Dermis blood vessel endothelial cell (primary cell): Measurements from ENCODE around the gene TLR5. TPM values are rescaled to one million over a fixed set of nuclear protein-coding genes. Genes with fewer than 3 reads are reported as not detected.

Source experiments
- DNase-seq: peaks from one replicate; pipeline ENCODE4 v3.0.0; 2010
- total RNA-seq: library from RNA; depleted of rRNA; stranded (reverse); fragments of >200 nt; gene quantifications from 2 replicates; pipeline ENCODE4 v1.2.3, GENCODE V29; 2014

The TLR5 gene
- total RNA-seq, 1 donor from 2014 or later = 0.34 TPM

- no peak for DNase-seq
Measured at GRCh38 chr1:223147873-223148272, 4.8 kb upstream of the TLR5 start.

- no peak for DNase-seq
Measured at GRCh38 chr1:223147409-223147808, 4.4 kb upstream of the TLR5 start.

GRCh38 chr1:223146745-223147144, 3.7 kb upstream of the TLR5 start:
- no peak for DNase-seq

- DNase-seq = no peak
Measured at GRCh38 chr1:223144914-223145313, 1.9 kb upstream of the TLR5 start.

GRCh38 chr1:223144431-223144830, 1.4 kb upstream of the TLR5 start:
- no peak for DNase-seq

- DNase-seq = no peak
Measured at GRCh38 chr1:223143537-223144248, 645 bp upstream of the TLR5 start.

GRCh38 chr1:223142269-223142668, 779 bp downstream of the TLR5 start:
- no peak for DNase-seq

- no peak for DNase-seq
Measured at GRCh38 chr1:223140611-223141405, 2.2 kb downstream of the TLR5 start.

- no peak for DNase-seq
Measured at GRCh38 chr1:223137455-223138085, 5.5 kb downstream of the TLR5 start.

- no peak for DNase-seq
Measured at GRCh38 chr1:223136086-223136485, 7.0 kb downstream of the TLR5 start.

GRCh38 chr1:223135176-223135942, 7.7 kb downstream of the TLR5 start:
- no peak for DNase-seq

GRCh38 chr1:223133824-223134435, 9.1 kb downstream of the TLR5 start:
- DNase-seq = peak; percentile 89

- no peak for DNase-seq
Measured at GRCh38 chr1:223133306-223133823, 9.7 kb downstream of the TLR5 start.

GRCh38 chr1:223129229-223129901, 13.7 kb downstream of the TLR5 start:
- DNase-seq = peak; percentile 80

- DNase-seq = no peak
Measured at GRCh38 chr1:223126741-223127140, 16.3 kb downstream of the TLR5 start.

GRCh38 chr1:223125766-223126165, 17.3 kb downstream of the TLR5 start:
- no peak for DNase-seq

GRCh38 chr1:223123011-223123610, 19.9 kb downstream of the TLR5 start:
- DNase-seq = no peak

- DNase-seq = no peak
Measured at GRCh38 chr1:223118418-223118817, 24.6 kb downstream of the TLR5 start.

- no peak for DNase-seq
Measured at GRCh38 chr1:223116950-223117349, 26.1 kb downstream of the TLR5 start.

GRCh38 chr1:223114871-223115270, 28.2 kb downstream of the TLR5 start:
- peak; percentile 62 for DNase-seq

- DNase-seq = no peak
Measured at GRCh38 chr1:223110952-223111351, 32.1 kb downstream of the TLR5 start.
